Ishikawa (cell line): Measurements from ENCODE around the gene TSPAN16.

Experiments
- CEBPB ChIP-seq: IDR thresholded peaks from 2 replicates; pipeline ENCODE4 v1.6.1; 2012
- CREB1 ChIP-seq: IDR thresholded peaks from 2 replicates; pipeline ENCODE4 v1.6.1; 2012; ENCODE audit warnings: low read depth
- EGR1 ChIP-seq: IDR thresholded peaks from 2 replicates; pipeline ENCODE4 v1.6.1; 2012
- EP300 ChIP-seq: IDR thresholded peaks from 2 replicates; pipeline ENCODE4 v1.6.1; 2012; ENCODE audit warnings: borderline replicate concordance
- FOXM1 ChIP-seq: IDR thresholded peaks from 2 replicates; pipeline ENCODE4 v1.6.1; 2012; ENCODE audit warnings: low read depth, borderline replicate concordance
- NFIC ChIP-seq: IDR thresholded peaks from 2 replicates; pipeline ENCODE4 v1.6.1; 2012
- RAD21 ChIP-seq: IDR thresholded peaks from 2 replicates; pipeline ENCODE4 v1.6.1; 2012; ENCODE audit warnings: low read depth
- TAF1 ChIP-seq: IDR thresholded peaks from 2 replicates; pipeline ENCODE4 v1.6.1; 2012; ENCODE audit warnings: low read depth, mild to moderate bottlenecking
- TCF12 ChIP-seq: IDR thresholded peaks from 2 replicates; pipeline ENCODE4 v1.6.1; 2012; ENCODE audit warnings: low read depth
- TEAD4 ChIP-seq: IDR thresholded peaks from 2 replicates; pipeline ENCODE4 v1.6.1; 2012
- YY1 ChIP-seq: IDR thresholded peaks from 2 replicates; pipeline ENCODE4 v1.6.1; 2012; ENCODE audit warnings: low read depth
- ZBTB7A ChIP-seq: IDR thresholded peaks from 2 replicates; pipeline ENCODE4 v1.6.1; 2012; ENCODE audit warnings: low read depth
- TF ChIP-seq, protein P1 (sequence below): IDR thresholded peaks from 2 replicates; pipeline ENCODE4 v1.6.1; 2012
- TF ChIP-seq, protein P2 (sequence below): IDR thresholded peaks from 2 replicates; pipeline ENCODE4 v1.6.1; 2012
- TF ChIP-seq, protein P3 (sequence below): IDR thresholded peaks from 2 replicates; pipeline ENCODE4 v1.6.1; 2012; ENCODE audit warnings: low read depth, mild to moderate bottlenecking

The TSPAN16 gene

DNA sequence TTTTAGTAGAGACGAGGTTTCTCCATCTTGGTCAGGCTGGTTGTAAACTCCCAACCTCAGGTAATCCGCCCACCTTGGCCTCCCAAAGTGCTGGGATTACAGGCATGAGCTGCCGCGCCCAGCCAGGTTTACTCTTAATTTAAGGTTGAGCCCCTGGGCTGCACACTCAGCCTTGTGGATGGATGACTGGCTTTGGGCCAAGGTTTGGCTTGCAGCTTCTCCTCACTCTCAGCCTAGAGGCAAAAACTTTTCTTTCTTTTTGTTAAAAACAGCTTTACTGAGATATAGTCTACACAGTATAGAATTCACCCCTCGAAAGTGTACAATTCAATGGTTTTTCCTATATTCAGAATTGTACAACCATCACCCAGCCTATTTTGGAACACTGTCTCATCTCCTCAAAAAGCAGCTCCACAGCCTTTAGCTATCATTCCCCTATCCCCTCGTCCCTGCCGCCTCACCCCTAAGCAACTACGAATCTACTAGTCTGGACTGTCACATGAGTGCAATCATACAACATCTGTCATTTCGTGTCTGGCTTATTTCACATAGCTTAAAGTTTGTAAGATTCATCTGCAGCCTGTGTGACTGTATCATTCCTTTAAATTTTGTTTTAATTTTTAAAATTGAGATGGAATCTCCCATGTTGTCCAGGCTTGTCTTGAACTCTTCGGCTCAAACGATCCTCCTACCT is 14.5 kb upstream of the TSPAN16 start:
- TF ChIP-seq EGR1 (no peak), YY1 (no peak)
- TF ChIP-seq, protein P1, sequence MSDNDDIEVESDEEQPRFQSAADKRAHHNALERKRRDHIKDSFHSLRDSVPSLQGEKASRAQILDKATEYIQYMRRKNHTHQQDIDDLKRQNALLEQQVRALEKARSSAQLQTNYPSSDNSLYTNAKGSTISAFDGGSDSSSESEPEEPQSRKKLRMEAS: no peak

DNA sequence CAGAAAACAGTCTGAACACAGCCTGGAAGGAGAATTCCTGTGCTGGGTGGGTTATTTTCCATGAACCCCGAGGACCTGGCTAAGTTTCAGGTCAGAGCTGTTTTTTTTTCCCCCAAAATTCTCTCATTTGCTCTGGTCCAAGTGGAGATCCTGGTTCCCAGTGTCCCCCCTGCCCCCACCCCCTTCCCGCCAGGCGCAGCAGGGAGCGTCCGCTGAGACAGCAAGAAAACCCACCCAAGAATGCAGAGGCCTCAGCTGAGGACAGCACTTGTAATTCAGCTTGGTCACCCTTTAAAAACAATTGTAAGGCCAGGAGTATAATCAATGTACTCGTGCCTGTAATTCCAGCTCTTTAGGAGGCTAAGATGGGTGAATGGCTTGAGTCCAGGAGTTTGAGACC is 11.4 kb upstream of the TSPAN16 start:
- TF ChIP-seq EGR1 (no peak), CREB1 (no peak), EP300 (no peak), CEBPB (no peak), FOXM1 (no peak), TEAD4 (no peak), ZBTB7A (no peak)
- TF ChIP-seq, protein P2, sequence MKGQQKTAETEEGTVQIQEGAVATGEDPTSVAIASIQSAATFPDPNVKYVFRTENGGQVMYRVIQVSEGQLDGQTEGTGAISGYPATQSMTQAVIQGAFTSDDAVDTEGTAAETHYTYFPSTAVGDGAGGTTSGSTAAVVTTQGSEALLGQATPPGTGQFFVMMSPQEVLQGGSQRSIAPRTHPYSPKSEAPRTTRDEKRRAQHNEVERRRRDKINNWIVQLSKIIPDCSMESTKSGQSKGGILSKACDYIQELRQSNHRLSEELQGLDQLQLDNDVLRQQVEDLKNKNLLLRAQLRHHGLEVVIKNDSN: no peak

DNA sequence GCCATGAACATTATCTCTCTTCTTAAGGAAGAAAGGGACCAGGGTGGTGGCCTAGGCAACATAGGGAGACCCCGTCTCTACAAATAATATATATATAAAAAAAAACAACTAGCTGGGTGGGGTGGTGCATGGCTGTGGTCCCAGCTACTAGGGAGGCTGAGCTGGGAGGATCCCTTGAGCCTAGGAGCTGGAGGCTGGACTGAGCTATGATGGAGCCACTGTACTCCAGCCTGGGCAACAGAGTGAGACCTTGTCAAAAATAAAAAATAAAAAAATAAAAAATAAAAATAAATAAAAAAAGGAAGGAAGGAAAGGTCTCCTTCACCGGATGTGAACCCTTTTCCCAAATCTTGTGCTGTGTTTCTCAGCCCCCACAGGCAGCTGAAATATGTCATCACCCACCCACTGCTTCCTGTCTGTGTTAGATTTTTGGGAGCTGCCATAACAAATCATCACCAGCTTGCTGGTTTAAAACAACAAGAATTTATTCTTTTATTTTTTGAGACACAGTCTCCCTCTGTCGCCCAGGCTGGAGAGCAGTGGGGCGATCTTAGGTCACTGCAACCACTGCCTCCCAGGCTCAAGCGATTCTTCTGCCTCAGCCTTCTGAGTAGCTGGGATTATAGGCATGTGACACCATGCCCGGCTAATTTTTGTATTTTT is 9.5 kb upstream of the TSPAN16 start:
- no peak for TF ChIP-seq ZBTB7A
- TF ChIP-seq, protein P3, sequence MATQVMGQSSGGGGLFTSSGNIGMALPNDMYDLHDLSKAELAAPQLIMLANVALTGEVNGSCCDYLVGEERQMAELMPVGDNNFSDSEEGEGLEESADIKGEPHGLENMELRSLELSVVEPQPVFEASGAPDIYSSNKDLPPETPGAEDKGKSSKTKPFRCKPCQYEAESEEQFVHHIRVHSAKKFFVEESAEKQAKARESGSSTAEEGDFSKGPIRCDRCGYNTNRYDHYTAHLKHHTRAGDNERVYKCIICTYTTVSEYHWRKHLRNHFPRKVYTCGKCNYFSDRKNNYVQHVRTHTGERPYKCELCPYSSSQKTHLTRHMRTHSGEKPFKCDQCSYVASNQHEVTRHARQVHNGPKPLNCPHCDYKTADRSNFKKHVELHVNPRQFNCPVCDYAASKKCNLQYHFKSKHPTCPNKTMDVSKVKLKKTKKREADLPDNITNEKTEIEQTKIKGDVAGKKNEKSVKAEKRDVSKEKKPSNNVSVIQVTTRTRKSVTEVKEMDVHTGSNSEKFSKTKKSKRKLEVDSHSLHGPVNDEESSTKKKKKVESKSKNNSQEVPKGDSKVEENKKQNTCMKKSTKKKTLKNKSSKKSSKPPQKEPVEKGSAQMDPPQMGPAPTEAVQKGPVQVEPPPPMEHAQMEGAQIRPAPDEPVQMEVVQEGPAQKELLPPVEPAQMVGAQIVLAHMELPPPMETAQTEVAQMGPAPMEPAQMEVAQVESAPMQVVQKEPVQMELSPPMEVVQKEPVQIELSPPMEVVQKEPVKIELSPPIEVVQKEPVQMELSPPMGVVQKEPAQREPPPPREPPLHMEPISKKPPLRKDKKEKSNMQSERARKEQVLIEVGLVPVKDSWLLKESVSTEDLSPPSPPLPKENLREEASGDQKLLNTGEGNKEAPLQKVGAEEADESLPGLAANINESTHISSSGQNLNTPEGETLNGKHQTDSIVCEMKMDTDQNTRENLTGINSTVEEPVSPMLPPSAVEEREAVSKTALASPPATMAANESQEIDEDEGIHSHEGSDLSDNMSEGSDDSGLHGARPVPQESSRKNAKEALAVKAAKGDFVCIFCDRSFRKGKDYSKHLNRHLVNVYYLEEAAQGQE: no peak
- TF ChIP-seq FOXM1: no peak
- TF ChIP-seq CREB1: no peak
- TF ChIP-seq, protein P2: no peak
- TF ChIP-seq EP300: no peak
- no peak for TF ChIP-seq EGR1
- no peak for TF ChIP-seq YY1
- TF ChIP-seq CEBPB: no peak
- no peak for TF ChIP-seq NFIC
- TF ChIP-seq TEAD4: no peak
- TF ChIP-seq, protein P1: no peak
- TF ChIP-seq TCF12: no peak
- TF ChIP-seq TAF1: no peak
- no peak for TF ChIP-seq RAD21

DNA sequence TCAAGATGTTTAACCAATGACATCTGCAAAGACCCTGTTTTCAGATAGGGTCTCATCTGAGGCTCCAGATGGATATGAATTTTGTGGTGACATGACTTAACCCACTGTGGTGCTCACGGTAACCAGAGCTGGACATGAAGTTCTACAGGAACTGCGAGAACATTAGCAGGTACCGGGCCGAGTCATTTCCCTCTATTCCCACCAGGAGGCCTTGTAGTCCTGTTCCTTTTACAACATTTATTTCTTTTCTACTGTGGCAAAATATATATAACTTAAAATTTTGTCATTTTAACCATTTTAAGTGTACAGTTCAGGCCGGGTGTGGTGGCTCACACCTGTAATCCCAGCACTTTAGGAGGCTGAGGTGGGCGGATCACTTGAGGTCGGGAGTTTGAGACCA is 7.6 kb upstream of the TSPAN16 start:
- TF ChIP-seq TAF1 (no peak), TCF12 (no peak), NFIC (no peak), RAD21 (peak; percentile 32; the same call in 1 of the 2 replicates)
- TF ChIP-seq, protein P1: no peak

DNA sequence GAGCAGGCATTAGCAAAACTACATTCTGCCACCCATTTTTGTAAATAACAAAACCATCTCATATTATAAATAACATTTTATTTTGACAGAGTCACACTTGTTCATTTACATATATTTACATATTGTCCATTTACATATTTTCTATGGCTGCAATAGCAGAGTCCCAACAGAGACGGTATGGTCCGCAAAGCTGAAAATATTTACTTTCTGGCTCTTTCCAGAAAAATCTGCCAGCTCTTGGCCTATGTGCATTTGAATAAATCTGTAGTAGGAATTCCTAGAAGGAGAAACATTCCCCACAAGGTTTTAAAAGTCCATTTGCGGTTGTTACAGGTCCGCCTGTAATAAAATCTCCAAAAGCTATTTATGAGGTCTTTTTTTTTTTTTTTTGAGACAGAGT is 5.7 kb upstream of the TSPAN16 start:
- no peak for TF ChIP-seq EGR1

DNA sequence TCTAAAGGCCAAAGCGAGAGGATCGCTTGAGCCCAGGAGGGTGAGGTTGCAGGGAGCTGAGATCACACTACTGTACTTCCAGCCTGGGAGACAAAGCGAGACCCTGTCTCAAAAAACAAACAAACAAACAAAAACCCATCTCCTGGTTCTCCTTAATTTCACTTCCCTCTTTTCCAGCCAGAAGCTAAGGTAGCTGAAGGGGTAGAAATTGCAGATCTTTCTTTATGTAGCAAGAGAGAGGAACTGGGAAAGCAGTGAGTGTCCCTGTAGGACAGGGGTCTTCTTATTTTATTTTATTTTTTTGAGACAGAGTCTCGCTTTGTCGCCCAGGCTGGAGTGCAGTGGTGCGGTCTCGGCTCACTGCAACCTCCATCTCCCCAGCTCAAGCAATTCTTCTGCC is 4.5 kb upstream of the TSPAN16 start:
- no peak for TF ChIP-seq RAD21
- no peak for TF ChIP-seq YY1
- no peak for TF ChIP-seq TAF1
- no peak for TF ChIP-seq ZBTB7A
- no peak for TF ChIP-seq TEAD4
- TF ChIP-seq NFIC: no peak
- TF ChIP-seq, protein P3: no peak
- TF ChIP-seq, protein P2: no peak
